ENCODE measurements around the gene GDI2.

DNA sequence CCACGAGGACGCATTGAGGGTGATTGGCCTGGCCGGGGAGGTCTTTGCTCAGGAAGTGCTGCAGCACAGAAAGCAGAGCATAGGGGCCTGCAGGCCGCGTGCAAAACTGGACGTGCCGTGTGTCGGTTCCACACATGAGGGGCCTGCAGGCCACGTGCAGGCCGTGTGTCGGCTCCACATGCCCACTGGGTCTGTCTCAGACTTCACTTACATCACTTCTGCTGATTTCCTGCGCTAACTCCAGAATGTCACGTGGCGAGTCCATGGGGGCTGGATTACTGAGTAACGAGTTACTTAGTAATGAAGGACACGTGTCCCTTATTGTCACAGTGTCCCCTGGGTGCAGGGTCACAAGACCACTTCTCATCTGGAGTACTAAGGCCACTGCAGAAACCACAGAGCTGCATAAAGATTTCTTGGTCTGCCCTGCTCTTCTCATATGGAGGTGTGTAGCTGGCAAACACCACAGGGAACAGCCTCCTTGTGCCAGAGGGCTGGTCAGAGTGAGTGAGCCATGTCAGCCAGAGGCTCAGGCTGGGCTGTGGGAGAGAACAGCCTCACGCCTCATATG is 60.8 kb downstream of the GDI2 start:
- TF ChIP-seq, protein P1, sequence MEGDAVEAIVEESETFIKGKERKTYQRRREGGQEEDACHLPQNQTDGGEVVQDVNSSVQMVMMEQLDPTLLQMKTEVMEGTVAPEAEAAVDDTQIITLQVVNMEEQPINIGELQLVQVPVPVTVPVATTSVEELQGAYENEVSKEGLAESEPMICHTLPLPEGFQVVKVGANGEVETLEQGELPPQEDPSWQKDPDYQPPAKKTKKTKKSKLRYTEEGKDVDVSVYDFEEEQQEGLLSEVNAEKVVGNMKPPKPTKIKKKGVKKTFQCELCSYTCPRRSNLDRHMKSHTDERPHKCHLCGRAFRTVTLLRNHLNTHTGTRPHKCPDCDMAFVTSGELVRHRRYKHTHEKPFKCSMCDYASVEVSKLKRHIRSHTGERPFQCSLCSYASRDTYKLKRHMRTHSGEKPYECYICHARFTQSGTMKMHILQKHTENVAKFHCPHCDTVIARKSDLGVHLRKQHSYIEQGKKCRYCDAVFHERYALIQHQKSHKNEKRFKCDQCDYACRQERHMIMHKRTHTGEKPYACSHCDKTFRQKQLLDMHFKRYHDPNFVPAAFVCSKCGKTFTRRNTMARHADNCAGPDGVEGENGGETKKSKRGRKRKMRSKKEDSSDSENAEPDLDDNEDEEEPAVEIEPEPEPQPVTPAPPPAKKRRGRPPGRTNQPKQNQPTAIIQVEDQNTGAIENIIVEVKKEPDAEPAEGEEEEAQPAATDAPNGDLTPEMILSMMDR (IDR thresholded peaks at IDR 0.05): no peak
- TF ChIP-seq POLR2AphosphoS5 (IDR thresholded peaks at IDR 0.05) (no peak), EP300 (IDR thresholded peaks at IDR 0.05) (no peak)

Data from esophagus muscularis mucosa (tissue), 4 donors.